HG03196 (cell line): ENCODE results near the gene PATE4.

Experiments
- ATAC-seq: cut with Tn5 transposase; IDR thresholded peaks from one replicate; pipeline ENCODE4 v1.9.1; 2021; ENCODE audit not compliant: unreplicated experiment

The PATE4 gene

GRCh38 chr11:125887373-125888324, 54.5 kb downstream of the PATE4 start, which contains the start of gene HYLS1:
Gene HYLS1, plus strand, starts transcription at chr11:125887668. Its CDS starts 11,701 bp downstream, at chr11:125899369.
- ATAC-seq, result peak; percentile 84
